Testis (tissue), 2 donors: ENCODE data around the gene STX18.

Experiments used
- POLR2A ChIP-seq: fragments of 450-650 bp; IDR thresholded peaks from one replicate; pipeline ENCODE4 v1.6.1; 2017; ENCODE audit warnings: antibody characterized with exemption, mild to moderate bottlenecking, moderate library complexity
- TF ChIP-seq, protein P1 (sequence below), 3 experiments: fragments of 450-650 bp in 2 of 3; fragments of 200-600 bp in 1 of 3; sonication (generic) in 1 of 3; IDR thresholded peaks; one replicate each; pipeline ENCODE4 v1.5.1; 2016 to 2019; ENCODE audit warnings: antibody characterized with exemption in 3 of 3, mild to moderate bottlenecking in 2 of 3, moderate library complexity in 1 of 3

DNA sequence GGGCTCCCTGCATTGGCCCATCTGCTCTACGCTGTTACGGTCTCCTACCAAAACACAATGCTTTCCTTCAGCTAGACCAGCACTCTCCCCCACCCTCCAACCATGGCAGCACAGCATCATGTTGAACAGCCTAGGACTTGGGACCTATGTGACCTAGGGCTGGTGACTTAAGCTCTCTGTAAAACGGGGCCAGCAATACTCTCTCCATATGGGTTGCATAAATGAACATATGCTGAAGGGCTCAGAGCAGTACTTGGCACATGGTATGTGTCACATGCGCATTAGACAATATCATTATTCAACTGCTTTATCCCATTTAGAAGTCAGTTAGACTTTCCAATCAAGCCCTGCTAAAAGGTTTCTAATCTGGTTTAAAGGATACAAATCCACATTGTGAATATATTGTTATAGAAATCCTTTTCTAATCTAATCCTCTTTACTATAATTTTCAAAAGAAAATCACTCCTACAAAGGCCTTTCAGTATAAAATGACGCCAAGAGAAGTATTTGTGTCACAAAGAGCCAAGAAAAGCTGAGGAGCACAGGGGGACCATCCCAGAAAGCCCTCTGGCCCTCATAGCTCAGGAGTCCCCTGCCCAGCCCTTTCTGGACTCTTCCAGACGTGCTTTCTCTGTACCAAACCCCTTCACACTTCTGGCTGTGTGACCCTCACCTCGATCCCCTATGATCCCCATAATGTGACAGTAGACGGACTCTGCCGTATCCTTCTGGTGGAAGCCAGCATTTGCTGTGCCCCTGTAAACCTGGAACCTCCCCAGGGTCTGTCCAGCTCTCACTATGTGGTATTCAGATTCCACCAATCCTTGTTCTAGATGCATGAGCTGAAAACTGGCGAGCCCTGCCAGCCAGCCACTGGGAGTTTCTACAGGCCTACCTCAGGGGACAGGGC is 112.6 kb downstream of the STX18 start:
- TF ChIP-seq, protein P1, sequence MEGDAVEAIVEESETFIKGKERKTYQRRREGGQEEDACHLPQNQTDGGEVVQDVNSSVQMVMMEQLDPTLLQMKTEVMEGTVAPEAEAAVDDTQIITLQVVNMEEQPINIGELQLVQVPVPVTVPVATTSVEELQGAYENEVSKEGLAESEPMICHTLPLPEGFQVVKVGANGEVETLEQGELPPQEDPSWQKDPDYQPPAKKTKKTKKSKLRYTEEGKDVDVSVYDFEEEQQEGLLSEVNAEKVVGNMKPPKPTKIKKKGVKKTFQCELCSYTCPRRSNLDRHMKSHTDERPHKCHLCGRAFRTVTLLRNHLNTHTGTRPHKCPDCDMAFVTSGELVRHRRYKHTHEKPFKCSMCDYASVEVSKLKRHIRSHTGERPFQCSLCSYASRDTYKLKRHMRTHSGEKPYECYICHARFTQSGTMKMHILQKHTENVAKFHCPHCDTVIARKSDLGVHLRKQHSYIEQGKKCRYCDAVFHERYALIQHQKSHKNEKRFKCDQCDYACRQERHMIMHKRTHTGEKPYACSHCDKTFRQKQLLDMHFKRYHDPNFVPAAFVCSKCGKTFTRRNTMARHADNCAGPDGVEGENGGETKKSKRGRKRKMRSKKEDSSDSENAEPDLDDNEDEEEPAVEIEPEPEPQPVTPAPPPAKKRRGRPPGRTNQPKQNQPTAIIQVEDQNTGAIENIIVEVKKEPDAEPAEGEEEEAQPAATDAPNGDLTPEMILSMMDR (IDR thresholded peaks at IDR 0.05): no peak
- no peak for TF ChIP-seq POLR2A
